ENCODE data around the gene PRR20G.
"Not testable (repeated sequence)": the region's sequence is repeated elsewhere in the genome, so short reads cannot be mapped to it uniquely, and the experiment has no call there.

Gene PRR20G

DNA sequence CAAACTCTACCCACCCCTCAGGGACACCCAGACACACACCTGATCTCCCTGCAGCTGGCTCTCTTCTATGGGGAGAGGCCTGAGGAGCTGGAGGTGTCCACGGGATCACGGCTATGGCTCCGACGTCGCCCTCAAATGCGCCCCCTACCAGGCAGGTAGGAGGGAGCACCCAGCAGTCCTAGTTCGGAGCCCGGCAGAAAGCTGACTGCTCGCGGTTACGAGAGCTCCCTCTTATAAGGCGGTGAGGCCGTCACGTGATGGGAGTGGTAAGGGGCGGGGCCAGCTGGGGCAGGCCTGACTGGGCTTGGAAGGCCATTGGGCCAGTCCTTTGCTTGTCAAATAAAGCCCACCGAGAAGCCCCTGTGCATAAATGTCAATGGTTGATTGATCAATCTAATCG is at the start of gene PRR20G:
Gene PRR20G (minus strand): TSS at position 207 of the 400 bp plus-strand sequence. CDS start 681 bp downstream, outside the sequence.
- no peak for DNase-seq

- DNase-seq, result no peak
Observed at GRCh38 chr3:127337001-127337400, 49.2 kb upstream of the PRR20G start.

GRCh38 chr3:127336101-127336500 is 48.3 kb upstream of the PRR20G start:
- no peak for DNase-seq

DNA sequence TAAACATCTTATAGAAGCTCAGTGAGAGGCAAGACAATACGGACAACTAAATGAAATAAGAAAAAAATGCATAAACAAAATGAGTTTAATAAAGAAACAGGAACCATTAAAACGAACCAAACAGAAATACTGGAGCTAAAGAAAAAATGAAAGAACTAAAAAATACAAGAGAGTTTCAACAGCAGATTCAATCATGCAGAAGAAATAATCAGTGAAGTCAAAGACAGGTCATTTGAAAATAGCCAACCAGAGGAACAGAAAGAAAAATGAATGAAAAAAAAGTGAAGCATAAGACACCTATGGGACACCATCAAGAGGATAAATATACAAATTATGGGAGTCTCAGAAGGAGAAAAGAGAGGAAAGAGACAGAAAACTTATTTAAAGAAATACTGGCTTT is 42.5 kb upstream of the PRR20G start:
- no peak for DNase-seq

GRCh38 chr3:127329631-127330285 is 41.9 kb upstream of the PRR20G start:
- no peak for DNase-seq

DNA sequence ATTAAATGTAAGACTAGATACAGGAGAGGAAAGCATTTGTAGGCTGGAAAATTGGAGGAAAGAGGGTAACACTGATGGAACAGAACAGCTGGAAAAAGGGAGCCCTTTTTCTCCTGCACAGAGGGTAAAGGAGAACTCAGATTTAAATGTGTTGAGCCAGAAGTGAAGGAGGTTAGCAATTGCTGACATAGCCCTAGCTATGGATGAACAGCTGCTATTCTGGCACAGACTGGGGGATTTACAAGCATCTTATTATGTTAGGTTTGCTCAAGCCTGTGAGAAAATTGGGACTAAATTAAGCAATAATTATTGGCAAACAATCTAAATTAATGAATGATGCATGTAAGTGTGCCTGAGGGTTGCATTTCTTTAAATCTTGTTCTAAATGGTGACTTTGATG is 40.6 kb upstream of the PRR20G start:
- no peak for DNase-seq

DNA sequence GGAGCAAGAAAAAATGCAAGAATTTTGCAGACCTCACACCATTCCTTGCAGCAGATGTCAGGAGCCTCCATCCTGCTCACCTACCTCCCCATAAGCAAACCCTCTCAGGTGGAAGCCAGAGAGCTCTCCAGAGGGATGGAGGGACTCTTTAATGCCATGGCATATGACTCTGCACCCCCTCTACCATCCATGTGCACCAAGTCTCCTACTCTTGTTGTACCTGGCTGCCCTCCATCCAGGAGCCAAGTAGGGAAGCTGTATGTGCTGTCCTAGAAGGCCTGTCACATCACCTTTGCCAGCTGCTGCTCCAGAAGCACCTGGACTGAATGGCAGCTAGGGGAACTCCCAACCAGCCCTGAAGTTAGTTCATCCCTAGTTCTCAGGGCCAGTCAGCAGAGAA is 38.5 kb upstream of the PRR20G start:
- DNase-seq, result no peak

- DNase-seq, result no peak
Observed at GRCh38 chr3:127325629-127325961, 37.7 kb upstream of the PRR20G start.

DNA sequence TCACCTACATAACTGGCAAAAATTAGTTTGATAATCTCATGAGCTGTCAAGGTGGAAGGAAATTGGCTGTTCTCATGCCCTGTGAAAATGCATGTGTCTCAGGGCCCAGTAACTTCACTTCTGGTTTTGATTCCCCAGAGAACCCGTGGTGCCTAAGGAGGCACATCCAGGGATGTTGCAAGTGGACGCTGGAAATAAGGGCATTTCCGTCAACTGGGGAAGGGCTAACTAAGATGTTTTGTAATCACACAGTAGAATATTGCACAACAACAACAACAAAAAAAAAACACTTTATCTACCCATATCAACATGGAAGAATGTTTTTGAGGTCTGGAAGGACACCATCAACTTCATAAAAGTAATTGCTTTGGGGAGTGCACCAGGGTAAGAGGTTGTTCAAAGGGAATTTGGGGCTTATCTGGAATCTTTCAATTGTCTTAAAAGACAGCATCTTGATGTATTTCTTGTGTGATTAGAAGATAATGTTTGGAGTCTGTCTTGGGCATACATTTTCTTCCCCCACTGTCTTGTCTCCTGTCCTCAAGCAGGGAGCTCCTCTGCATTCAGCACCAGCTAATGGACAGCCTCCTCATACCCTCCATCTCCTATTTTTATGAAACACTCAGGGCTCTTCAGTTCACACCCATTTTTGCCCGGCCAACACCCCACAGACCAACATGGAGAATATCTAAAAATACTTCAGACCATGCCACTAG is 37.2 kb upstream of the PRR20G start:
- DNase-seq, result no peak

DNA sequence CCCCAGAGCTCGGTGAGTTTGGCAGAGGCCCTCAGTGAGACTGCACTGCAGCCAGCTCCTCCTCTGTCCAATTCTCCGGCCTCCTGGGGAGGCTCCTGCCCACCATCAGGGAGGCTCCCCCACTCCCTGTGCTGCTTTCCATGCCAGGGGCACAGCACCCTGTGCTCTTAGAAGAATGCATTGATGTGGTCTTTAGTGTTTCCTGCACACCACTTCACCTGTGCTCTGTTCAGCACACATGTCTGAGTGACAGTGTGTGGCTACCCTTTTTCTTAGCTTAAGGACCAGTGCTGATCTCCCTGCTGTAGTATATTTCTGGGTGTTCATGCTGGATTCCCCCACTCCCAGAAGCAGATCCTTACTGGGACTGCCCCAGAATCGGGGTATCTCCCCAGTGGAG is 36.2 kb upstream of the PRR20G start:
- no peak for DNase-seq

- DNase-seq, result no peak
Observed at GRCh38 chr3:127323581-127323980, 35.7 kb upstream of the PRR20G start.

GRCh38 chr3:127321371-127321770 is 33.5 kb upstream of the PRR20G start:
- DNase-seq, result no peak

DNA sequence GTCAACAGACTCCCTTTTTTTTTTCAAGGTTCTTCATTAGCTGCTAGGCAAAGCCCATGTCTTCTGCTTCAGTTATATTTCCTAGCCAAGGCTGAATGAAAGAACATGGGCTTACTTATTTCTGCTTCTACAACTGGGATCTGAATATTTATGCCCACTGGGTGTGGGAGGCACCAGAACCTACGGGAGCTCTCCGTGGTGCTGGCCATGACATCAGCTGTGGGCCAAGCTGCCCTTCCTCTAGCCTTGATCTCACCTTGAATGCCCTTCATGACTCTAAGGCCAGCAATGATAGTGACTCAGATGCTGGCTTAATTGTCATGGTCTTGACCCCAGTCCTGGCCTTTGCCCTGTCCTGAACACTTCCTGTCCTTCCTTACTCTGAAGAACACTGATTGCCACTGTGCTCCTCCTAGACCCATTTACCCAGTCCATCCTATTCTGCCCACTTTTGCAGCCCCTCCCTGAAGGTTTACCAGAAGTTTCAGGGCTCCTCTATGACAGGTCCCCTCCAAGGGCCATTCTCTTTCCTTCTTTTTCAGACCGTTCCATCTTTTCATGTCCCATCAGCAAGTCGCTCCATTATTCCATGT is 32.8 kb upstream of the PRR20G start:
- DNase-seq, result no peak

GRCh38 chr3:127316685-127317084 is 28.8 kb upstream of the PRR20G start:
- DNase-seq, result no peak

DNA sequence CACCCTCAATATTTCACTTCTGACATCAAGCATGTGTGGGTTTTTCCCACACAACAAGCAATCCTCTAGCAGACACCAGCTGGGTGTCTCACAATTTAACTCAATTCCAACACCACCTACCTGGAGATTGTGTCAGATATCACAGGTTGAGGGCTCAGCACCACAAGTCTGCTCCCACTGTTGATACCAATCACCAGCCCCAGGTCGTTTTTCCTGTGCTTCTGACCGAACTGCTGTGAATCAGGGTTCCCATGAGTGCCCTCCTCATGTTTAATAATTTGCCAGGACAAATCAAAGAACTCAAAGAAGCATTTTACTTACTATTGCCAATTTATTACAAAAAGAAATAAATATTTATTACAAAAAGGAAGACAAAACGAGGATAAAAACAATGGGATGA is 25.0 kb upstream of the PRR20G start:
- no peak for DNase-seq

- DNase-seq, result not testable (repeated sequence)
Observed at GRCh38 chr3:127308821-127309220, 21.0 kb upstream of the PRR20G start.

- DNase-seq, result no peak
Observed at GRCh38 chr3:127307916-127308315, 20.1 kb upstream of the PRR20G start.

- DNase-seq, result no peak
Observed at GRCh38 chr3:127307112-127307835, 19.4 kb upstream of the PRR20G start.

DNA sequence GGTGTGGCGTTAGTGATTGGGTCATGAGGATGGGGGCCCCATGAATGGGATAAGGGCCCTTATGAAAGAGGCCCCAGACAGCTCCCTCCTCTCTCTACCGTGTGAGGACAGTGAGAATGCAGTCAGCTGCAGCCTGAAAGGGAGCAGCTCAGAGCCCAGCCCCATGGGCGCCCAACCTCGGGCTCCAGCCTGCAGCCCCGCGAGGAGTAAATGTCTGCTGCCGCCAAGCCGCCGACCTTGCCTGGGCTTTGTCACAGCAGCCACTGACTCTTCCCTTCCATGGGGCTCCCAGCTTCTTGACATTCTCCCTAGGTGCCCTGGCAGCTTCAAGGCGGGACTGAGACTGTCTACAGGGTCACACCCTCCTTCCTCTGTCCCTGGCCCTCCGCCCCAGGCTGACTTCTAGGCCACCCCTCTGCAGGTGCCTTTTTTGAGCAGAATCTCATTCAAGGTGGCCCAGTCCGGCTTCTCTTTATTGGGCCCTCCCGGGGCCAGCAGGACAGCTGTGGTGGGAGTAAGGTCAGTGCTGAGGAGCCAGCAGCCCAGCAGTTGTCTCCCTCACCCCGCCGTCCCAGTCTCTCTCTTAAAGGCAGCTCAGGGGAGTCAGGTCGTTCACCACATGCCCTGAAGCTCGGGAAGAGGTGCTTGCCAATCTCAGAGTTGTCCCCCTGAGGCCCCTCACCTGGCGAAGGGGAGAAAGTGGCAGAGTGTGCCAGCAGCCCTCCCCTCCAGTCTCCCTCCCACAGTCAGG is 18.7 kb upstream of the PRR20G start:
- no peak for DNase-seq

- DNase-seq, result no peak
Observed at GRCh38 chr3:127305499-127306060, 17.7 kb upstream of the PRR20G start.

DNA sequence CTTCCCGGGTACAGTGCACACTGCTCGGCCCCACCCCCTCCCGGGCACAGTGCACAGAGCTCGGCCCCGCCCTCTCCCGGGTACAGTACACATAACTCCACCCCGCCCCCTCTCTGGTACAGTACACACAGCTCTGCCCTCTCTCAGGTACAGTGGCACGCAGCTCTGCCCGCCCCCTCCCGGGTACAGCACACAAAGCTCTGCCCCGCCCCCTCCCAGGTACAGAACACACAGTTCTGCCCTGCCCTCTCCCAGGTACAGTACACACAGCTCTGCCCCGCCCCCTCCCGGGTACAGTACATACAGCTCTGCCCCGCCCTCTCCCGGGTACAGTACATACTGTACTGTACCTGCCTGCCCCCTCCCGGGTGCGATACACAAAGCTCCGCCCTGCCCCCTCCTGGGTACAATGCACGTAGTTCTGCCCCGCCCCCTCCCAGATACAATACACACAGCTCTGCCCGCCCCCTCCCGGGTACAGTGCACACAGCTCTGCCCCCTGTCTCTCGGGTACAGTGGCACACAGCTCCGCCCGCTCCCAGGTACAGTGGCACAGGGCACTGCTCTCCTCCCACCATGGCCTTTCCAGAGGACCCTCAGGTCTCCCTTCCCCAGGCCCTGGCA is 16.4 kb upstream of the PRR20G start:
- no peak for DNase-seq

GRCh38 chr3:127299276-127299675 is 11.4 kb upstream of the PRR20G start:
- DNase-seq, result no peak

Measured in activated CD8-positive, alpha-beta memory T cell treated with anti-CD3 and anti-CD28 coated beads for 24 hours (primary cell).